MM.1S (cell line): ENCODE measurements around the gene MITF.

Experiments used
- EZH2 ChIP-seq: fragments of 300-600 bp; sonication (generic); optimal IDR thresholded peaks from 2 replicates; pipeline ENCODE3; 2017; ENCODE audit warnings: low read depth, mild to moderate bottlenecking, antibody characterized with exemption, low read length, mixed read lengths
- EZH2phosphoT487 ChIP-seq: fragments of 300-600 bp; sonication (generic); IDR thresholded peaks from 2 replicates; pipeline ENCODE4 v1.6.1; 2018; ENCODE audit warnings: antibody characterized with exemption, low read length
- TF ChIP-seq, protein P1 (sequence below): fragments of 300-600 bp; sonication (generic); IDR thresholded peaks from 2 replicates; pipeline ENCODE4 v1.5.1; 2016; ENCODE audit warnings: antibody characterized with exemption, low read length, mixed read lengths

GRCh38 chr3:69900331-69900730 lies 161.1 kb downstream of the MITF start:
- TF ChIP-seq, protein P1, sequence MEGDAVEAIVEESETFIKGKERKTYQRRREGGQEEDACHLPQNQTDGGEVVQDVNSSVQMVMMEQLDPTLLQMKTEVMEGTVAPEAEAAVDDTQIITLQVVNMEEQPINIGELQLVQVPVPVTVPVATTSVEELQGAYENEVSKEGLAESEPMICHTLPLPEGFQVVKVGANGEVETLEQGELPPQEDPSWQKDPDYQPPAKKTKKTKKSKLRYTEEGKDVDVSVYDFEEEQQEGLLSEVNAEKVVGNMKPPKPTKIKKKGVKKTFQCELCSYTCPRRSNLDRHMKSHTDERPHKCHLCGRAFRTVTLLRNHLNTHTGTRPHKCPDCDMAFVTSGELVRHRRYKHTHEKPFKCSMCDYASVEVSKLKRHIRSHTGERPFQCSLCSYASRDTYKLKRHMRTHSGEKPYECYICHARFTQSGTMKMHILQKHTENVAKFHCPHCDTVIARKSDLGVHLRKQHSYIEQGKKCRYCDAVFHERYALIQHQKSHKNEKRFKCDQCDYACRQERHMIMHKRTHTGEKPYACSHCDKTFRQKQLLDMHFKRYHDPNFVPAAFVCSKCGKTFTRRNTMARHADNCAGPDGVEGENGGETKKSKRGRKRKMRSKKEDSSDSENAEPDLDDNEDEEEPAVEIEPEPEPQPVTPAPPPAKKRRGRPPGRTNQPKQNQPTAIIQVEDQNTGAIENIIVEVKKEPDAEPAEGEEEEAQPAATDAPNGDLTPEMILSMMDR = no peak
- no peak for TF ChIP-seq EZH2
- no peak for TF ChIP-seq EZH2phosphoT487
